ENCODE data around the gene TMCO4. TPM values are rescaled to one million over a fixed set of nuclear protein-coding genes. Genes with fewer than 3 reads are reported as not detected.

TMCO4 gene
- polyA plus RNA-seq, 4 donors: 15.5 to 21.7 (median 19.2) TPM

DNA sequence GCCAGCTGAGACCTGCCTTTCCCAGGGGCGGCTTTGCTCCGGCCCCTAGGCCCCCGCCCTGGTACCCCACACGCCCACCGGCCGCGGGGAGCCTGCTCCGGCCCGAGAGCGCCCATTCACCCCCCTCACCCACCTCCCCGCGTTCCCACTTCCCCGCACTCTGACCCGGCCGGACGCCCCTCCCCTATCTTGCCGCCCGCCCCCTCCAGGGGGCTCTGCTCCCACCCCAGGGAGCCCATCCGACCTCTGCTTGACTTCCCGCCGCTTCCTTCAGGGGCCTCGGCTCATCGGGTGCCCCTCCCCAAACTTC, 134.6 kb downstream of the TMCO4 start:
- no peak for DNase-seq (ENCODE audit: low read depth in 4 of 4, low spot score in 3 of 4)

DNA sequence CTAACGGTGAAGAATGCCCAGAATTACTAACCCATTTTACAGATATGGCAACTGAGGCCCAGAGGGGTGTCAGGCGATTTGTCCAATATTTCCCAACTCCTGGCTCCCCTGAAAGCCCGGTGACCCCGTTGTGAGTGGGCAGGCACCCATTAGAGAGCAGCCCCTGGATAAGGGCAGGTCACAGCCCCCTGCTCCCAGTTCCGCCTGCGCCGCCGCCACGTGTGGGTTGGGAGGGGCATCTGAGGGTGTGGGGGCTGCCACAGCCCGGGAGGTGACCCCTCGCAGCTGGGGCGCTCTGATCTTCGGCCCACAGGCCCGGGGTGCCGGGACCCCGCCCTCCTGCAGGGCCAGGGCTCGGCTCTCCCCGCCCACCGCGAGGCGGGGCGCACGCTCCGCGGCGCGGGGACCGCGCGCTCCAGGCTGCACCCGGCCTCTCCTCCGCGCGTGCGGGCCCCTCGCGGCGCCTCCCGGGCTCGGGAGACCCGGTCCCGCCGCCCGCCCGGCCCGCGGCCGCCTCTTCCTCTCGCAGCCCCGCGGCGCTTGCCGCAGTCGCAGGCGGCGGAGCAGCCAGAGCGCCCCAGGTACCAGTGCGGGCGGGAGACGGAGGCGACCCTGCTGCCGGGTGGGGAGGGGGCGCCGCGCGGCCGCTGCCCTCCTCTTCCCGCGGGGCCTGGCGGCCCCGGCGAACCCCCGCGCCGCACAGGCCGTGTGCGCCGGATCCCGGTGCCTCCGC, 135.1 kb downstream of the TMCO4 start, which contains the start of gene HTR6:
Gene HTR6, plus strand, starts transcription at position 423 of the 733 bp plus-strand sequence. CDS start 879 bp downstream, outside the sequence.
- no peak for DNase-seq (ENCODE audit: low read depth in 4 of 4, low spot score in 3 of 4)

DNA sequence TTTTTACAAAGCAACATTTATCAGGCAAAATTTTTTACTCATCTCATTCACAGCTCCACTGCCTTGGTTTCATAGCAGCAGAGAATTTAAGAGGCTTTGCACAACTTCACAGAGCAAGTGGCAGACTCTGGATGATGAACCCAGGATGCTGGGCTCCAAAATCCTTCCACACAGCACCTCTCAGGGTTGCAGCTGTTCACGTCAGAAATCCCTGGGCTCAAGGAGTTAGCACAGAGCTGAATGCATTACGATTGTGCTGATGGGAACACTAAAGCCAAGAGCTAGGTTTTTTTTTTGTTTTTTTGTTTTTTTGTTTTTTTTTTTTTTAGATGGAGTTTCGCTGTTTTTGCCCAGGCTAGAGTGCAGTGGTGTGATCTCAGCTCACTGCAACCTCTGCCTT, 137.4 kb downstream of the TMCO4 start:
- DNase-seq (ENCODE audit: low read depth in 4 of 4, low spot score in 3 of 4): no peak

DNA sequence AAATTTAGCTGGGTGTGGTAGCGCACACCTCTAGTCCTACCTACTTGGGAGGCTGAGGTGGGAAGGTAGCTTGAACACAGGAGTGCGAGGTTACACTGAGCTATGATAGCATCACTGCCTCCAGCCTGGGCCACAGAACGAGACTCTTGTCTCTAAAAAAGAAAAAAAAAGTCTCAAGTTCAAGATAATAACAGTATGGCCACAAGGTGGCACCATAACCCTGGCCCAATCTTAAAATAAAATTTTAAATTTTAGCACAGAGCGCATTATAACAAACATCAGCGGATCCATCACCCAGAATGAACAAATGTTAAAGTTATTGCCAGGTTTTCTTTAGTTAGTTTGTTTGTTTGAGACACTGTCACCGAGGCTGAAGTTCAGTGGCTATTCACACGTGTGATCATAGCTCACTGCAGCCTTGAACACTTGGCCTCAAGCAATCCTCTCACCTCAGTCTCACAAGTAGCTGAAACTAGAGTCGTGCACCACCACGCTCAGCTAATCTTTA, 137.9 kb downstream of the TMCO4 start:
- DNase-seq (ENCODE audit: low read depth in 4 of 4, low spot score in 3 of 4): peak in 1 of 4 donors; percentile 38

DNA sequence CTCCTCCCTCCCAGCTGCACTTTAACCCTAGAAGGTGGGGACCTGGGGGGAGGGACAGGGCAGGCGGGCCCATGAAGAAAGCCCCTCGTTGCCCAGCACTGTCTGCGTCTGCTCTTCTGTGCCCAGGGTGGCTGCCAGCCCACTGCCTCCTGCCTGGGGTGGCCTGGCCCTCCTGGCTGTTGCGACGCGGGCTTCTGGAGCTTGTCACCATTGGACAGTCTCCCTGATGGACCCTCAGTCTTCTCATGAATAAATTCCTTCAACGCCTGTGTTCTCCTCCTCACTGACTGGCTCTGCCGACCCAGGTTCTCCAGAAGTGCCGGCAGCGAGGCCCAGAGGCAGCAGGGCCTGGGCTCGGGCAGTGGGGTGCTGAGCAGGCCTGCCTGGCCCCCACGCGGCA, 141.5 kb downstream of the TMCO4 start:
- DNase-seq (ENCODE audit: low read depth in 4 of 4, low spot score in 3 of 4): no peak

DNA sequence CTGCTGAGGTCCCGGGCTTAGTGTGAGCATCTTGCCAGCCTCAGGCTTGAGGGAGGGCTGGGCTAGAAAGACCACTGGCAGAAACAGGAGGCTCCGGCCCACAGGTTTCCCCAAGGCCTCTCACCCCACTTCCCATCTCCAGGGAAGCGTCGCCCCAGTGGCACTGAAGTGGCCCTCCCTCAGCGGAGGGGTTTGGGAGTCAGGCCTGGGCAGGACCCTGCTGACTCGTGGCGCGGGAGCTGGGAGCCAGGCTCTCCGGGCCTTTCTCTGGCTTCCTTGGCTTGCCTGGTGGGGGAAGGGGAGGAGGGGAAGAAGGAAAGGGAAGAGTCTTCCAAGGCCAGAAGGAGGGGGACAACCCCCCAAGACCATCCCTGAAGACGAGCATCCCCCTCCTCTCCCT, 142.2 kb downstream of the TMCO4 start:
- no peak for DNase-seq (ENCODE audit: low read depth in 4 of 4, low spot score in 3 of 4)

DNA sequence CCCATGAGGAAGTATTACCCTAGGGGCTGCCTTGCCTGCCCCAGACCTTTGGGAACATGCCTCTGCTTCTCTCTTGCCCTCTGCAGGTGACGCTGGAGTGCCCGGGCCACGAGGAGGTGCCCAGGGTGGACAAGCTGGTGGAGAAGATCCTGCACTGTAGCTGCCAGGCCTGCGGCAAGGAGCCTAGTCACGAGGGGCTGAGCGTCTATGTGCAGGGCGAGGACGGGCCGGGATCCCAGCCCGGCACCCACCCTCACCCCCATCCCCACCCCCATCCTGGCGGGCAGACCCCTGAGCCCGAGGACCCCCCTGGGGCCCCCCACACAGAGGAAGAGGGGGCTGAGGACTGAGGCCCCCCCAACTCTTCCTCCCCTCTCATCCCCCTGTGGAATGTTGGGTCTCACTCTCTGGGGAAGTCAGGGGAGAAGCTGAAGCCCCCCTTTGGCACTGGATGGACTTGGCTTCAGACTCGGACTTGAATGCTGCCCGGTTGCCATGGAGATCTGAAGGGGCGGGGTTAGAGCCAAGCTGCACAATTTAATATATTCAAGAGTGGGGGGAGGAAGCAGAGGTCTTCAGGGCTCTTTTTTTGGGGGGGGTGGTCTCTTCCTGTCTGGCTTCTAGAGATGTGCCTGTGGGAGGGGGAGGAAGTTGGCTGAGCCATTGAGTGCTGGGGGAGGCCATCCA, 142.8 kb downstream of the TMCO4 start:
- no peak for DNase-seq (ENCODE audit: low read depth in 4 of 4, low spot score in 3 of 4)

DNA sequence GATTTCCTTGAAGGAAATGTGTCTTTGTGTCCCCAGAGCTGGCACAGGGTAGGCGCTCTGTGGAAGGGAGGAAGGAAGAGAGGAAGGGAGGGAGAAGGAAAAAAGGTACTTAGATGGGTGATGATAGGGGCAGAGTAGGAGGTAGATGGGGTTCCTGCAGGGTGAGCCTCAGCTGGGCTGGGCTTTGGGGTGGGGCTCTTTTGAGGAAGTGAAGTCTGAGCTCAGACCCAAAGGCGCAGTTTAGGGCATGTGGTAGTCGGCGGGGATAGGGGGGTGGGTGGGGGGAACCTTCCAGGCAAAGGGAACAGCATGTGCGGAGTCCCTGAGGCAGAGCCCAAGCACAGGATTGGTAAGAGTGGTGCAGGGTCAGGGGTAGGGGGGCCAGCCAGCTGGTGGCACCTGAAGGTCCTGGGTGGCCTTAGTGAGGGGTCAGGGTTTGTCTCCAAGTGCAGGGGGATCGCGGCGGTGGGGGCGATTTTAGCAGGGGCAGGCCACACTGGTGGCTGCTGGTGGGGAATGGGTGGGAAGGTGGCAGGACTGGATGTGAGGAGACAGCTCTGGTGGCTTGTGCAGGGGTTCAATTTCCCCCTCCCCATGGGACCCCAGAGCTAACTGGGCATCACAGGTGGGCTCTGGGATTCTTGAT, 143.5 kb downstream of the TMCO4 start:
- DNase-seq (ENCODE audit: low read depth in 4 of 4, low spot score in 3 of 4): no peak

DNA sequence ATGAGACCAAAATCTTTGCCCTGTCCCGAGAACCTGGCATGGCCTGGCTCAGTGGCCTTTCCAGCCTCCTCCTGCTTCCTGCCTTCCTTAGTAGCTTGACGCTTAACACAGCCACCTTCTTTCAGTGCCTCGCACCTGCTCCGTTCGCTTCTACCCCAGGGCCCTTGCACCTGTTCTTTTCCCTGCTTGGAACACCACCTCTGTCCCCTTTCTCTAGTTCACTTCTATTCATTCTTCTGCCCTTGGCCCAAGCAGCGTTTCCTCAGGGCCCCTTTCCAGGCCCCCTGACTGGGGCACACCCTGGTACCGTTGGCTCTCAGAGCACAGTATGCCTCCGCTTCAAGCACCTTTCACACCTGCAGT, 144.0 kb downstream of the TMCO4 start:
- no peak for DNase-seq (ENCODE audit: low read depth in 4 of 4, low spot score in 3 of 4)

DNA sequence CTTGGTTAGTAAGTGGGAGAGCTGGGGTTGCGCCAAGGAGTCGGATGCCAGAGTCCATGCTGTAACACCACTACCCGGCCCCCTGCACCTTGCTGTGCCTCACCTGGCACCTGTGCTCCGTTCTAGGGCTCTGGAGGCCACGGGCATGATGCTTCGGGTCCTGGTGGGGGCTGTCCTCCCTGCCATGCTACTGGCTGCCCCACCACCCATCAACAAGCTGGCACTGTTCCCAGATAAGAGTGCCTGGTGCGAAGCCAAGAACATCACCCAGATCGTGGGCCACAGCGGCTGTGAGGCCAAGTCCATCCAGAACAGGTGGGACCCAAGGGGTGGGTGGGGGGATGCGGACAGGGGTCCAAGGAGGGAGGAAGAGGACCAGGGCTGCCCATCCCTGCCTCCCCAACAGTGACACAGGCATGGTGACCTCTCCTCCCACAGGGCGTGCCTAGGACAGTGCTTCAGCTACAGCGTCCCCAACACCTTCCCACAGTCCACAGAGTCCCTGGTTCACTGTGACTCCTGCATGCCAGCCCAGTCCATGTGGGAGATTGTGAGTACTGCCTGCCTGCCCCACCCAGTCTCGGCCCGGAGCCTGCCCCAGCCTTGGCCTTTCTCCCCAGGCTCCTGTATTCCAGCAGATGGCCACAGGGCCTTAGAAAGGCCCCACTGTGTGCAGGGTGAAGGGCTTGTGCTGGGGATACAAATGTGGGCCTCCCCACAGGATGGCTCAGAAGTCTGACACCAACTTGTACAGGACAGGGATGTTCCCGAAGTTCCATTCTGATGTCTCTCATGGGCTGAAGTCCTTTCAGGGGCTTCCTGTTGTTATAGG, 144.6 kb downstream of the TMCO4 start:
- no peak for DNase-seq (ENCODE audit: low read depth in 4 of 4, low spot score in 3 of 4)

DNA sequence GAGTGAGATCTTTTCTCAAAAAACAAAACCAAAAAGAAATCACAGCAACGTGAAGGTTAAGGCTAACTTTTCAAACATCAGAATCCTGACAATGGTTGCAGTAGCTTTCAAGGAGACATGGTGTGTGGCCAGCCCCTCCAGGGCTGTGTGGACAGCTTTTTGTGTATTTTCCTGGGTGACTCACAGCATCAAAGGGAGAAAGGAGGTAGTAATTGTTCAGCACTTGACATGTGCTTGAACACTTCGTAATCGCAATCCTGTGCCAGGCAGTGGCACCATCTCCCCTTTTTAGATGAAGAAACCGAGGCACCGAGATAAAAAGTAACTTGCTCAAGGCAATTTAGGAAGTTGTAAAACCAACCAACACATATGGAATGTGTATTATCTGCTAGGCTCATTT, 145.3 kb downstream of the TMCO4 start:
- no peak for DNase-seq (ENCODE audit: low read depth in 4 of 4, low spot score in 3 of 4)

DNA sequence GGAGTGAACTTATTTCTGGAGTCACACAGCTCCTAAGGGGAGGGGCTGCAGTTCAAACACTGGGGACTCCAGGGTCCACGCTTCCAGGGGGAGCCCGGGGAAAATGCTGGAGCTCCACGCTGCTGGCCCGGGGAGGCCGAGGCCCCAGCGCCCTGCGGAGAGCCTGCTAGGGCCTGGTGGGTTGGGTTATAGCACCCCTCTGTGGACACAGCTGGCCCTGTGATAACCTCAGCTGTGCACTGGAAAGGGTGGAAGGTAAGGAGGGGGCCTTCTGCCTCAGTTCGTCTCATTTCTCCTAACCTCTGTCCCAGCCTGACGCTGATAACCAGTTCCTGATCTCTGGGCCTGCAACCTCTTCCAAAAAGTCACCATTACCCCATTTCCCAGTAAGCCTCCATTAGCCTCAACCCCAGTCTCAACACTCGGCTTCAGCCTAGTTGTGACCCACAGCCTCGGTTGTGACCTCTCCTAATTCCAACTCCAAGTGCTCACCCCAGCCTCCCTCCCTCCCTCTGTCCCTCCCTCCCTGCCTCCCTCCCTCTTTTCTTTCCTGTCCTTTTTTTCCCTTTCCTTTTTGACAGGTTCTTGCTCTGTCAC, 148.5 kb downstream of the TMCO4 start:
- DNase-seq (ENCODE audit: low read depth in 4 of 4, low spot score in 3 of 4): no peak

DNA sequence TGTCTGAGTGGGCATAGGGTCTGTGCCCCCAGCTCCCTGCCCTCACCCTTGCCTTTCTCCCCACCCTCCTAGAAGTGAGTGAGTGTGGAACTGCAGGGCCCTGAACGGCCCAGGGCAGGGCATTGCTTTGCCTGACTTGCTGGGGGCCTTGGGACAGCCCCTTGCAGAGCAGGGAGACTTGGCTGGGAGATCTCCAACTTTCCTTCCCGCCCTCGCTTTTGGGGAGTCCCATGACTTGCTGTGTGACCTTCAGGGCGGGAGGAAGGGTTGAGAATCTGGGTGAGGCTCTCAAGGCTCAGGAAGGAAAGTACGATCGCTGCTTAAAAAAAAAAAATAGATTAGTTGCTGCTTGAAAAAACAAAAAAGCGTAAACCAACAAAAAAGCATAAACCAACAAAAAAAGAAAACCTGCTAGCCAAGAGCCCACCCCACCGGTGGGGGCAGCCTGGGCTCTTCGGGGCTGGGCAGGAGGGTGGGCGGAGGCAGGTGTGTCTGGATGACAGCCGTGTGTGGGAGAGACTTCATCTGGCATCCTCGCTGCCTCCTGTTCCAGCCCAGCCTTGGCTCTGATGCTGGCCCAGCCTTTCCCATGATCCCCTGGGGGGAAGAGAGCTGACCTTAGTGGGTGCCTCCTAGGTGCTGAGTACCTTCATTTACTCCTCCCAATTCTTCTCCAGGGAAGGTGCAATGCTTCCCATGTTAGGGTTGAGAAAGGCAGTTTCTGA, 149.1 kb downstream of the TMCO4 start:
- DNase-seq (ENCODE audit: low read depth in 4 of 4, low spot score in 3 of 4): no peak

DNA sequence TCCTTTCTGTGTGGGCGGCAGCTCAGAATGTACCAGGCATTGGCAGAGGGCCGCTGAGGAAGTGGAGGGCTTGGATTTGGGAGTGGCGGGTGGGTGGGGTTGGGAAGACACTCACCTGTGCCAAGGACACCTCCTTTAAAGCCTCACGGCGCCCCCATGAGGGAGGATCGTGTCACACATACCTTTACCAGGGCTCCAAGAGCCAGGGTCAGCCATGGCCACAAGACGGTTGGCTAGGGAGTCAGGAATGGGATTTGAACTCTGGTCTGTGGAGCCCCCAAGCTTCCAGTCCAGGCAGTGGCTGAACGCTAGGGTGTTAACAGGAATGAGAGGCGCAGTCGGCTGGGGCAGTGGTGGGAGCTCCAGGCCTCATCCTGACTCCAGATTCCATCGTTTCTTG, 151.0 kb downstream of the TMCO4 start:
- DNase-seq (ENCODE audit: low read depth in 4 of 4, low spot score in 3 of 4): no peak

DNA sequence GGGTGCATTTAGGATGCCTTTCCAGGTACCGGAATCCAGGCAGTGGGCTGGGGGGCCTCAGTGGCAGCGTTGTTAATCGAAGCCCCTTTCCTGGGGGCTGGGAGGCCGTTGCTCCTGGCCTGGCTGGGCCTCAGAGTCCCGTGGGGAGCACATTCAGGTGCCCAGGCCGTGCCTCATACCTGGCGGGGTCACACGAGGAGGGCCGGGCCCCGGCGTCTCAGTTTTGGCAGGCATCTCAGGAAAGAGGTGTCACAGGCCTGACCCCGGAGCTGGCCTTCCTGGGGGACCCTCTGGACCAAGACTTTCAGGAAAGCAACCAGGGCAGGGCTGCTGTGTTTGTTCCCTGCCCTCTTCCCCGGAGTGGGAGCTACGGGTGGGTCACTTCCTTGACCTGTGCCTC, 151.5 kb downstream of the TMCO4 start:
- no peak for DNase-seq (ENCODE audit: low read depth in 4 of 4, low spot score in 3 of 4)

DNA sequence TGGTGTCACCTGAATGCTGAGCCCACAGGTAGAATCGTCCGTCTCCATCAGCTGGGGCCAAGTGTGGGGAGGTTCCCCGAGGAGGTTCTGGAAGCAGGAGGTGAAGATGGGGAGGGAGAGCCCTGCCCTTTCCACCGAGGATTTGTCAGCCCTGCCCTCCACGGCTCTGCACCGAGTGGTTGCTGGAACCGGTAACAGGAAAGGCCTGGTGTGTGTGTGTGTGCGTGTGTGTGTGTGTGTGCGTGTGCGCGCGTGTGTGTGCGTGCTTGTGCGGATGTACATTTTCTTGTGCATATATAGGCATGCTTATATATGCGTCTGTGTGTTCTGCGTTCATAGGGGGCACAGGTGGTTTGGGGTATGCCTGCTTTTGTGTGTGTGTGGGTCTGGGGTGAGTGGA, 152.1 kb downstream of the TMCO4 start:
- no peak for DNase-seq (ENCODE audit: low read depth in 4 of 4, low spot score in 3 of 4)

DNA sequence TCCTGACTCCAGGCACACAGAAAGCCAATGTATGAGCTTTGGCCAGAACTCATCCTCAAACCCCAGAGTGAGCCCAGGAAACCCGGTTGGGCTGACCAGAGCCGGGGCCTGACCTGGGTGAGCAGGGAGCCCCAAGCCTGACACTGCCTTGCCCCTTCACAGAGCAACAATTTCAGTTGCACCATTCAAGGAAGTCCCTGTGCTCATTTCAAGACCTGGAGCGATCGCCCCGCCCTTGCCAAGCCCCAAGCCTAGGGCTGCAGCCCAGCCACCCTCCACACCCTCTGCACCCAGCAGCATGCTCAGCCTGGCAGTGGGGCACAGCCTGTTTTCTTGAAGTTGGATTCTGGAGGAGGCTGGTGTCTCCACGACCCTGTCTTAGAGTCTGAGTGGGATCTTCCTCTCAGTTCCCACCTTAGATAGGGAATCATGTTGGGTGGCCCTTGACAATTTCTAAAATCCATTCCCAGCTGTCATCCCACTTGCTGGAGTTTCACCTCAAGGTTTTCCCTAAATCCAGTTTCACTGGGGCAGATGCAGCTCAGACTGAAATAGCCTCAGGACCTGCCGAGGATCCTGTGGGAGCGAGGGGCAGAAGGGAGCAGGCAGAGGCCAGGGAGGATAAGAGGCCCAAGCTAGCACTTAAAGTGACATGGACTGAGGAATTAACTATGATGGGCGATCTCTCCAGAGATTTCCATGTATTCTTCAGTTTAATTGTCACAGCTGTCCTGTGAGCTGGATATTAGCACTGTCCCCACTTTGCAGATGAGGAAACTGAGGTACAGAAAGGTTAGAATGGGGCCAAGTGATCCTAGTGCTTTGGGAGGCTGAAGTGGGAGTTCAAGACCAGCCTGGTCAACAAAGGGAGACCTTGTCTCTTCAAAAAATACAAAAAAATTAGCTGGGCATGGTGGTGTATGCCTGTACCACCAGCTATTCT, 153.1 kb downstream of the TMCO4 start:
- no peak for DNase-seq (ENCODE audit: low read depth in 4 of 4, low spot score in 3 of 4)

DNA sequence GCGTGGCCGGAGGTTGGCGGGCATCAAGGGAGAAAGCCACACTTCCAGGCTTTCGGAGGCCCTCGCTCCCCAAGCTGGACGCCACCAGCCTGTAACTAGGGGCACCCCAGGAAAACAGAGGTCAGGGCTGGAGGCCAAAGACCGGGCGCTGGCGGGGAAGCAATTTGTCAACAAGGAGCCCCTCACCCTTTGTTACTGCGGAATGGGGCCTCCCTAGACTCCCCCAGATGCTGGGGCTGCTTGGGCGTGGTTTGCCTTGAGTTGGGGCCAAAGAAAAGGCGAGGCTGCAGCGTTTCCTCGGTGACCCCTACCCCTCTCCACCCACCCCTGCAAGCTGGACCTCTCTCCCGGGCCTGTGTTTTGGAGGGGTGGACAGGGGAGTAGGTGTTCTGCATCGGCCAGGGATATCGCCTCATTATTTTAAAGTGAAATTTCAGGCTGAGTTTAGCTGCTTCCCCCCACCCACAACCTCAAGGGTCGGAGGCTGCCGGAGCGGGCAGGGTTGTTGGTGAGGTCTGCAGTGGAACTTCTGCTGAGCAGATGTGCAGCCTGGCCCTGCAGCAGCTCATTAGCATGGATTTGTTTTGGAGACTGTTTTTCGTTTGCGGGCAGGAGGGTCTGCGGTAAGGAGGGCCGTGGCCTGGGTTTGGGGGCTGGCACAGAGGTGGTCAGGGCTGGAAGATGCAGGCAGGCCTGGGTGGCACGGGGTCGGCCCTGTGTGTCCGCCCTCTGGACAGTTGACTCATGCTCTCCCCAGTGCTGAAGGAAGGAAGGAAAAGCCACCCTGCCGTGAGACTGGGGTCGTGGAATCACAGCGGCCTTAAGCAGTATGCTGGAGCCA, 154.1 kb downstream of the TMCO4 start:
- no peak for DNase-seq (ENCODE audit: low read depth in 4 of 4, low spot score in 3 of 4)
